Measurements from ENCODE around the gene PDE10A. TPM values are rescaled to one million over a fixed set of nuclear protein-coding genes. Genes with fewer than 3 reads are reported as not detected.

Gene PDE10A
- total and polyA plus RNA-seq, 2 of the 4 experiments (the other 2 are of a cell fraction) = 3.4 to 12.4 TPM

DNA sequence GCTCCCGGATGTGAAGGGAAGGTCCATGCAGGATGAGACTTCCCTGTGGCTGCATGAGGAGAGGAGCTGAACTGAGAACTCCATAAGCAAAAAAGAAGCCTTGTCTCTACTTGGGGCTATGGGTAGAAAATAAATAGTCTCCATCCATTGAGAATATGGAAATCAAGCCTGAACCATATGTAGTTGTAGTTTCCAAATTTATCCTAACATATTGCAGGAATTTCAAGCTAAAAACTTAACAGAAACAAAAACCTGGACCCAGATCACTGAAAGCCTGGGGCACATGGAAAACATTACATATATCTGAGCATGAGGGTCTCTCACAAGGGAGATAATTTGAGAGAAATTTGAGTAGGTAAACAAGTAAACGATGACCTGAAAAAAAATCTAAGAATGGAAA lies 258.7 kb downstream of the PDE10A start:
- BruUV-seq (replicated peaks) = no TSS peak
- Histone ChIP-seq H3K4ac (ENCODE audit: low read depth, low read length) (no peak overlapping the region), H3K56ac (ENCODE audit: extremely low read depth, insufficient read depth, low read length) (no peak overlapping the region), H2BK15ac (ENCODE audit: low read depth, low read length) (no peak overlapping the region), H2AFZ (replicated peaks; ENCODE audit: low read length, poor library complexity) (no peak overlapping the region), H3K27ac (ENCODE audit: insufficient read depth, low read length) (no peak overlapping the region), H3K18ac (ENCODE audit: low read depth, low read length) (no peak overlapping the region), H3K79me1 (ENCODE audit: low read depth in 1 of 2, low read length in 2 of 2) (no peaks in the 10 kb centered on the region; a peak in 1 of 4 replicates), H3K4me3 (ENCODE audit: insufficient read depth, low read depth, low read length) (no peak overlapping the region), H3K4me1 (ENCODE audit: control insufficient read depth, insufficient read depth, low read length) (no peaks in the 10 kb centered on the region), H3K9ac (ENCODE audit: low read depth, low read length) (no peak overlapping the region), H4K5ac (ENCODE audit: low read depth, low read length) (no peak overlapping the region), H4K20me1 (ENCODE audit: insufficient read depth, low read length) (no peaks in the 10 kb centered on the region), H4K8ac (ENCODE audit: low read depth in 2 of 2, low read length in 2 of 2) (no peak overlapping the region), H3K36me3 (ENCODE audit: control insufficient read depth, insufficient read depth, low read length) (0 out of 2 replicates have a peak, but pooled peaks cover 1% of the 10 kb centered on the region), H3K4me2 (ENCODE audit: low read depth, low read length) (no peak overlapping the region), H2BK5ac (ENCODE audit: low read depth, low read length, poor library complexity, severe bottlenecking) (no peak overlapping the region), H2BK20ac (ENCODE audit: low read depth, low read length) (no peak overlapping the region), H2BK120ac (ENCODE audit: low read depth, low read length) (no peak overlapping the region), H3K27me3 (ENCODE audit: control insufficient read depth, insufficient read depth, low read length) (no peaks in the 10 kb centered on the region), H2AK9ac (replicated peaks; ENCODE audit: low read depth, low read length, poor library complexity) (no peak overlapping the region), H3K23ac (ENCODE audit: low read depth, low read length) (no peak overlapping the region), H2AK5ac (ENCODE audit: low read depth, low read length) (no peak overlapping the region), H3K9me3 (ENCODE audit: control insufficient read depth, insufficient read depth, low read length) (no peaks in the 10 kb centered on the region), H4K91ac (ENCODE audit: insufficient read depth, low read depth, low read length) (no peak overlapping the region), H3K9me1 (ENCODE audit: insufficient read depth, low read length) (no peaks in the 10 kb centered on the region; the same call in 1 of the 2 replicates), H3K14ac (replicated peaks; ENCODE audit: low read depth, low read length) (no peak overlapping the region)
- dilution Hi-C loops (cut with HindIII; ENCODE audit: low sequenced_read_pairs, unreplicated experiment) = no loop called here
- 100% methylated on average over 1 of the region's 2 CpGs; no CpG with 5 or more reads in 1 of the 2 experiments for WGBS, 2 experiments (ENCODE audit: extremely low coverage in 2 of 2, insufficient read length in 1 of 2)
- ChIA-PET CTCF (interaction anchor here (1.0 kb wide), 1 partner anchor 27 kb away, joined by 4 read pairs; no protein-coding TSS in a partner anchor), POLR2A (ENCODE audit: unreplicated experiment) (no interaction called here)
- ATAC-seq (ENCODE audit: low read depth) (no peak), DNase-seq (no peak)
- intact Hi-C loops (cut with micrococcal nuclease) = no loop called here
- TF ChIP-seq, protein P1, sequence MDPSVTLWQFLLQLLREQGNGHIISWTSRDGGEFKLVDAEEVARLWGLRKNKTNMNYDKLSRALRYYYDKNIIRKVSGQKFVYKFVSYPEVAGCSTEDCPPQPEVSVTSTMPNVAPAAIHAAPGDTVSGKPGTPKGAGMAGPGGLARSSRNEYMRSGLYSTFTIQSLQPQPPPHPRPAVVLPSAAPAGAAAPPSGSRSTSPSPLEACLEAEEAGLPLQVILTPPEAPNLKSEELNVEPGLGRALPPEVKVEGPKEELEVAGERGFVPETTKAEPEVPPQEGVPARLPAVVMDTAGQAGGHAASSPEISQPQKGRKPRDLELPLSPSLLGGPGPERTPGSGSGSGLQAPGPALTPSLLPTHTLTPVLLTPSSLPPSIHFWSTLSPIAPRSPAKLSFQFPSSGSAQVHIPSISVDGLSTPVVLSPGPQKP (IDR thresholded peaks at IDR 0.05; ENCODE audit: borderline replicate concordance, low read depth, low read length) = no peak
- TF ChIP-seq MAZ (IDR thresholded peaks at IDR 0.05; ENCODE audit: borderline replicate concordance, low read depth, low read length) (no peak), FOS (IDR thresholded peaks at IDR 0.05; ENCODE audit: low read depth, low read length) (no peak), RAD21 (IDR thresholded peaks at IDR 0.05; ENCODE audit: low read length) (no peak), RCOR1 (IDR thresholded peaks at IDR 0.05; ENCODE audit: insufficient replicate concordance, low read length) (no peak), MAFK (IDR thresholded peaks at IDR 0.05; ENCODE audit: low read depth, low read length) (no peak), SMC3 (IDR thresholded peaks at IDR 0.05; ENCODE audit: low read depth, low read length) (no peak), MXI1 (IDR thresholded peaks at IDR 0.05; ENCODE audit: borderline replicate concordance, low read depth, low read length) (no peak)
- TF ChIP-seq, protein P2, sequence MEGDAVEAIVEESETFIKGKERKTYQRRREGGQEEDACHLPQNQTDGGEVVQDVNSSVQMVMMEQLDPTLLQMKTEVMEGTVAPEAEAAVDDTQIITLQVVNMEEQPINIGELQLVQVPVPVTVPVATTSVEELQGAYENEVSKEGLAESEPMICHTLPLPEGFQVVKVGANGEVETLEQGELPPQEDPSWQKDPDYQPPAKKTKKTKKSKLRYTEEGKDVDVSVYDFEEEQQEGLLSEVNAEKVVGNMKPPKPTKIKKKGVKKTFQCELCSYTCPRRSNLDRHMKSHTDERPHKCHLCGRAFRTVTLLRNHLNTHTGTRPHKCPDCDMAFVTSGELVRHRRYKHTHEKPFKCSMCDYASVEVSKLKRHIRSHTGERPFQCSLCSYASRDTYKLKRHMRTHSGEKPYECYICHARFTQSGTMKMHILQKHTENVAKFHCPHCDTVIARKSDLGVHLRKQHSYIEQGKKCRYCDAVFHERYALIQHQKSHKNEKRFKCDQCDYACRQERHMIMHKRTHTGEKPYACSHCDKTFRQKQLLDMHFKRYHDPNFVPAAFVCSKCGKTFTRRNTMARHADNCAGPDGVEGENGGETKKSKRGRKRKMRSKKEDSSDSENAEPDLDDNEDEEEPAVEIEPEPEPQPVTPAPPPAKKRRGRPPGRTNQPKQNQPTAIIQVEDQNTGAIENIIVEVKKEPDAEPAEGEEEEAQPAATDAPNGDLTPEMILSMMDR (conservative IDR thresholded peaks at IDR 0.05; ENCODE audit: low read depth, low read length) = no peak
- TF ChIP-seq, protein P3, sequence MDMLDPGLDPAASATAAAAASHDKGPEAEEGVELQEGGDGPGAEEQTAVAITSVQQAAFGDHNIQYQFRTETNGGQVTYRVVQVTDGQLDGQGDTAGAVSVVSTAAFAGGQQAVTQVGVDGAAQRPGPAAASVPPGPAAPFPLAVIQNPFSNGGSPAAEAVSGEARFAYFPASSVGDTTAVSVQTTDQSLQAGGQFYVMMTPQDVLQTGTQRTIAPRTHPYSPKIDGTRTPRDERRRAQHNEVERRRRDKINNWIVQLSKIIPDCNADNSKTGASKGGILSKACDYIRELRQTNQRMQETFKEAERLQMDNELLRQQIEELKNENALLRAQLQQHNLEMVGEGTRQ (IDR thresholded peaks at IDR 0.05; ENCODE audit: low read depth, low read length) = no peak
- in situ Hi-C loops (cut with MboI; ENCODE audit: low sequenced_read_pairs) = no loop called here
